Left lung (tissue), 14 donors: Measurements from ENCODE around the gene IRAG1. TPM values are rescaled to one million over a fixed set of nuclear protein-coding genes. Genes with fewer than 3 reads are reported as not detected.
A peak's percentile ranks its signal among the peaks of the same experiment; 100 is the strongest.

Source experiments
- ATAC-seq: fragments of 200-7000 bp; cut with Tn5 transposase; one replicate; pipeline ENCODE4 v1.9.1; 2020; ENCODE audit warnings: moderate library complexity
- DNase-seq, 4 donors: peaks; one replicate each; pipeline ENCODE4 v3.0.0-alpha.2; 2013 to 2020
- H3K27ac ChIP-seq, 2 donors: fragments of 200-600 bp; sonication (generic) in 1 of 2; one replicate each; pipeline versions ENCODE4 v1.5.0 to v1.8.0; 2020 to 2021
- H3K27me3 ChIP-seq, 2 donors: fragments of 200-600 bp; sonication (generic) in 1 of 2; one replicate each; pipeline versions ENCODE4 v1.5.0 to v1.8.0; 2020 to 2021
- H3K36me3 ChIP-seq, 2 donors: fragments of 200-600 bp; sonication (generic) in 1 of 2; one replicate each; pipeline versions ENCODE4 v1.5.0 to v1.8.0; 2020 to 2021
- H3K4me1 ChIP-seq, 2 donors: fragments of 200-600 bp; one replicate each; pipeline ENCODE4 v1.8.0; 2021
- H3K4me3 ChIP-seq, 2 donors: fragments of 200-600 bp; sonication (generic) in 1 of 2; one replicate each; pipeline versions ENCODE4 v1.5.0 to v1.8.0; 2020 to 2021; ENCODE audit warnings: mild to moderate bottlenecking in 1 of 2
- H3K9me3 ChIP-seq, 2 donors: fragments of 200-600 bp; sonication (generic) in 1 of 2; one replicate each; pipeline versions ENCODE4 v1.5.0 to v1.8.0; 2020 to 2021
- CTCF ChIP-seq, 2 donors: fragments of 200-600 bp; sonication (generic) in 1 of 2; IDR thresholded peaks; one replicate each; pipeline versions ENCODE4 v1.5.0 to v1.8.0; 2021; ENCODE audit warnings: antibody characterized with exemption in 2 of 2
- intact Hi-C, 2 donors: fragments of 100-400 bp; cut with DNase I; formaldehyde crosslinking; loops; one replicate each; pipeline versions ENCODE4 v1.11.2 to v1.14.2; 2022
- long read RNA-seq, 12 donors: library from polyadenylated mRNA in 2 of 12; unstranded in 2 of 12; transcript quantifications; one replicate each; pipeline ENCODE4 v2.0.0 and lab custom pipeline, GENCODE V29; 2019 to 2026
- polyA plus RNA-seq, 6 donors: library from polyadenylated mRNA; unstranded; fragments of 120-200 nt; gene quantifications; one replicate each; pipeline ENCODE4 v1.2.1, GENCODE V29; 2013; ENCODE audit not compliant: insufficient read length in 6 of 6
- total RNA-seq, 2 donors: library from RNA; stranded (reverse); fragmentation: NEBNext Ultra II Directional; extraction: Animal tissue kit (Norgen Biotek cat#: 25700); gene quantifications; one replicate each; pipeline ENCODE4 v1.2.1, GENCODE V29; 2021
- donor health status: DM: no; HTN: yes; CAD: no.
- donor health status: DM: no; HTN: no; CAD: no.

IRAG1 gene
- total RNA-seq (10 to 100 TPM; 17.0 to 17.5 TPM), polyA plus RNA-seq (10 to 100 TPM; 11.4 to 17.8 (median 16.4) TPM)
- long read RNA-seq, donor 1 = 0 reads
- long read RNA-seq, donor 2 = 0 reads
- long read RNA-seq, donor 3 = 0 reads
- long read RNA-seq, donor 4, partial matches to known transcripts = 2 of 2 reads
- long read RNA-seq, donor 4, other reads (novel, unspliced or antisense) = 0 of 2 reads
- long read RNA-seq, donor 5 = 0 reads
- long read RNA-seq, donor 6 = 0 reads
- long read RNA-seq, donor 7 = 0 reads
- long read RNA-seq, donor 8 = 0 reads
- long read RNA-seq, donor 9 = 0 reads
- long read RNA-seq, donor 10 = 0 reads
- long read RNA-seq, donor 11, partial matches to known transcripts = 107 of 107 reads
- long read RNA-seq, donor 11, other reads (novel, unspliced or antisense) = 0 of 107 reads
- long read RNA-seq, donor 12 = 0 reads

- peak; percentile 41 to 78 (median 62) for DNase-seq
- H3K36me3 ChIP-seq = no peaks in the 10 kb centered on the region
- H3K9me3 ChIP-seq = no peaks in the 10 kb centered on the region
- peaks cover 0 to 11% of the 10 kb centered on the region in 2 donors for H3K4me1 ChIP-seq
- intact Hi-C loops = no loop called here
- peak within 1 kb of the TSS; percentile 31 to 70 for H3K27ac ChIP-seq
- H3K4me3 ChIP-seq = peak within 1 kb of the TSS; percentile 10 to 30
- H3K27me3 ChIP-seq = no peaks in the 10 kb centered on the region
- ATAC-seq = peak; percentile 63
- TF ChIP-seq CTCF (IDR thresholded peaks at IDR 0.05) = no peak
These were observed at the start of gene IRAG1 for GRCh38 chr11:10693509-10694081. TSS of gene IRAG1 (minus strand) at chr11:10693755. CDS start at chr11:10693602, 153 bp downstream.

- peaks cover 0 to 17% of the 10 kb centered on the region in 2 donors for H3K4me1 ChIP-seq
- DNase-seq (no peak), ATAC-seq (peak; percentile 40)
- intact Hi-C loops = no loop called here
- no peaks in the 10 kb centered on the region for H3K9me3 ChIP-seq
- H3K36me3 ChIP-seq = no peaks in the 10 kb centered on the region
- no peak for TF ChIP-seq CTCF (IDR thresholded peaks at IDR 0.05)
- H3K27ac ChIP-seq = no peak overlapping the region
- H3K4me3 ChIP-seq = no peak overlapping the region
- no peaks in the 10 kb centered on the region for H3K27me3 ChIP-seq
These were observed 49.1 kb upstream of the IRAG1 start for GRCh38 chr11:10742460-10743208.

- ATAC-seq (peak; percentile 100), DNase-seq (peak; percentile 92 to 99 (median 96))
- no peaks in the 10 kb centered on the region for H3K36me3 ChIP-seq
- no peaks in the 10 kb centered on the region for H3K27me3 ChIP-seq
- H3K4me1 ChIP-seq = peaks cover 13 to 16% of the 10 kb centered on the region in 2 donors
- H3K27ac ChIP-seq = peak overlapping the region; percentile 46 to 60
- peak; percentile 96 to 97 for TF ChIP-seq CTCF (IDR thresholded peaks at IDR 0.05)
- intact Hi-C loops = loop anchor here in 1 of 2 donors (10.0 kb wide), 1 partner anchor 111 kb away; no protein-coding TSS in a partner anchor
- H3K9me3 ChIP-seq = no peaks in the 10 kb centered on the region
- peak overlapping the region in 1 of 2 donors; percentile 13 for H3K4me3 ChIP-seq
These were observed 42.2 kb upstream of the IRAG1 start for GRCh38 chr11:10735481-10736475.

- no peak for DNase-seq
- intact Hi-C loops = loop anchor here in 1 of 2 donors (5.0 to 10.0 kb wide), 2 partner anchors 106 to 334 kb away; no protein-coding TSS in a partner anchor
- no peak for TF ChIP-seq CTCF (IDR thresholded peaks at IDR 0.05)
- H3K9me3 ChIP-seq = no peaks in the 10 kb centered on the region
- ATAC-seq = no peak
- H3K27me3 ChIP-seq = peaks cover 0 to 12% of the 10 kb centered on the region in 2 donors
- H3K4me3 ChIP-seq = no peak overlapping the region
- peaks cover 13 to 30% of the 10 kb centered on the region in 2 donors for H3K4me1 ChIP-seq
- H3K27ac ChIP-seq = no peak overlapping the region
- no peaks in the 10 kb centered on the region for H3K36me3 ChIP-seq
These were observed 37.6 kb upstream of the IRAG1 start for GRCh38 chr11:10731064-10731680.
